ENCODE data around the gene CC2D2A. TPM values are rescaled to one million over a fixed set of nuclear protein-coding genes. Genes with fewer than 3 reads are reported as not detected.

Gene CC2D2A
- total RNA-seq, 1 donor from 2014 or later, result 26.2 TPM

- TF ChIP-seq CTCF (conservative IDR thresholded peaks at IDR 0.05), result no peak
- Mint-ChIP-seq H3K36me3 (ENCODE audit: low read depth) (peaks cover 6% of the 10 kb centered on the region), H3K4me3 (no peak overlapping the region), H3K27me3 (ENCODE audit: low read depth) (no peaks in the 10 kb centered on the region), H3K4me1 (no peaks in the 10 kb centered on the region), H3K9me3 (peaks cover under 1% of the 10 kb centered on the region), H3K27ac (ENCODE audit: unreplicated experiment) (no peak overlapping the region)
- DNase-seq (ENCODE audit: low read depth, low spot score), result no peak
Observed at GRCh38 chr4:15592799-15593198, 123.1 kb downstream of the CC2D2A start.

- DNase-seq (ENCODE audit: low read depth, low spot score), result no peak
- no peak for TF ChIP-seq CTCF (conservative IDR thresholded peaks at IDR 0.05)
- H3K4me1 Mint-ChIP-seq, result no peaks in the 10 kb centered on the region
- H3K27me3 Mint-ChIP-seq (ENCODE audit: low read depth), result no peaks in the 10 kb centered on the region
- H3K27ac Mint-ChIP-seq (ENCODE audit: unreplicated experiment), result no peak overlapping the region
- no peak overlapping the region for H3K4me3 Mint-ChIP-seq
- H3K9me3 Mint-ChIP-seq, result peaks cover 8% of the 10 kb centered on the region
- peaks cover 39% of the 10 kb centered on the region for H3K36me3 Mint-ChIP-seq (ENCODE audit: low read depth)
Observed at GRCh38 chr4:15598644-15599043, 129.0 kb downstream of the CC2D2A start.

- Mint-ChIP-seq H3K36me3 (ENCODE audit: low read depth) (peaks cover 52% of the 10 kb centered on the region), H3K4me1 (peaks cover 5% of the 10 kb centered on the region), H3K27me3 (ENCODE audit: low read depth) (no peaks in the 10 kb centered on the region), H3K9me3 (peaks cover 8% of the 10 kb centered on the region), H3K27ac (ENCODE audit: unreplicated experiment) (no peak overlapping the region), H3K4me3 (no peak overlapping the region)
- DNase-seq (ENCODE audit: low read depth, low spot score), result no peak
- TF ChIP-seq CTCF (conservative IDR thresholded peaks at IDR 0.05), result no peak
Observed at GRCh38 chr4:15600176-15600575, 130.5 kb downstream of the CC2D2A start.

- Mint-ChIP-seq H3K9me3 (peaks cover 8% of the 10 kb centered on the region), H3K36me3 (ENCODE audit: low read depth) (peaks cover 54% of the 10 kb centered on the region), H3K27ac (ENCODE audit: unreplicated experiment) (no peak overlapping the region), H3K4me1 (peaks cover 19% of the 10 kb centered on the region), H3K27me3 (ENCODE audit: low read depth) (no peaks in the 10 kb centered on the region), H3K4me3 (no peak overlapping the region)
- TF ChIP-seq CTCF (conservative IDR thresholded peaks at IDR 0.05), result no peak
- no peak for DNase-seq (ENCODE audit: low read depth, low spot score)
Observed at GRCh38 chr4:15601862-15602261, 132.2 kb downstream of the CC2D2A start.

- Mint-ChIP-seq H3K36me3 (ENCODE audit: low read depth) (peaks cover 42% of the 10 kb centered on the region), H3K4me1 (peaks cover 26% of the 10 kb centered on the region), H3K27ac (ENCODE audit: unreplicated experiment) (peak overlapping the region; percentile 63), H3K9me3 (peaks cover 5% of the 10 kb centered on the region), H3K27me3 (ENCODE audit: low read depth) (no peaks in the 10 kb centered on the region), H3K4me3 (peak overlapping the region; percentile 10)
- peak; percentile 3 for DNase-seq (ENCODE audit: low read depth, low spot score)
- TF ChIP-seq CTCF (conservative IDR thresholded peaks at IDR 0.05), result no peak
Observed at GRCh38 chr4:15605537-15605936, 135.9 kb downstream of the CC2D2A start.

GRCh38 chr4:15610855-15611254 lies 141.2 kb downstream of the CC2D2A start:
- no peak for TF ChIP-seq CTCF (conservative IDR thresholded peaks at IDR 0.05)
- Mint-ChIP-seq H3K9me3 (no peaks in the 10 kb centered on the region), H3K4me1 (peaks cover 13% of the 10 kb centered on the region), H3K4me3 (no peak overlapping the region), H3K27me3 (ENCODE audit: low read depth) (no peaks in the 10 kb centered on the region), H3K27ac (ENCODE audit: unreplicated experiment) (no peak overlapping the region), H3K36me3 (ENCODE audit: low read depth) (peaks cover 18% of the 10 kb centered on the region)
- no peak for DNase-seq (ENCODE audit: low read depth, low spot score)

Data from neural crest cell (in vitro differentiated cells).